Measurements from ENCODE around the gene NAT8L. TPM values are rescaled to one million over a fixed set of nuclear protein-coding genes. Genes with fewer than 3 reads are reported as not detected.

The NAT8L gene
- total RNA-seq, 1 experiment from 2014 or later = 13.9 TPM

GRCh38 chr4:2045518-2045951 lies 13.6 kb upstream of the NAT8L start:
- H3K9ac ChIP-seq (ENCODE audit: extremely low read depth, insufficient read length, low read length) = no peak overlapping the region
- H2BK5ac ChIP-seq (ENCODE audit: insufficient read length, low read length) = no peak overlapping the region
- H3T11ph ChIP-seq (ENCODE audit: low read length) = no peak overlapping the region
- H2BK15ac ChIP-seq (ENCODE audit: low read depth, low read length) = no peak overlapping the region
- no peak overlapping the region for H2AFZ ChIP-seq (ENCODE audit: low read length)
- Mint-ChIP-seq H3K9me3 (no peaks in the 10 kb centered on the region), H3K4me3 (no peak overlapping the region), H3K4me1 (no peaks in the 10 kb centered on the region), H3K36me3 (ENCODE audit: insufficient read depth in 1 of 3, low read depth in 3 of 3) (no peaks in the 10 kb centered on the region; a peak in 1 of 7 replicates), H3K27ac (no peak overlapping the region; a peak in 1 of 7 replicates), H3K27me3 (ENCODE audit: low read depth) (peaks cover 55% of the 10 kb centered on the region)
- H2BK20ac ChIP-seq (ENCODE audit: low read depth, low read length, poor library complexity, severe bottlenecking) = no peak overlapping the region
- H2AK5ac ChIP-seq (ENCODE audit: insufficient read length, low read length) = no peak overlapping the region
- H2BK12ac ChIP-seq (ENCODE audit: insufficient read length, low read depth, low read length) = no peak overlapping the region
- H4K8ac ChIP-seq (replicated peaks; ENCODE audit: insufficient read length, low read depth, low read length) = no peak overlapping the region
- H4K20me1 ChIP-seq (ENCODE audit: control insufficient read depth, insufficient read depth, insufficient read length) = no peaks in the 10 kb centered on the region
- no peak overlapping the region for H3K27ac ChIP-seq (ENCODE audit: insufficient read length, low read depth, low read length)
- no peak overlapping the region for H3K4me2 ChIP-seq (ENCODE audit: insufficient read depth, insufficient read length, low read length)
- H3K9me3 ChIP-seq (ENCODE audit: control insufficient read depth, low read depth, low read length) = no peaks in the 10 kb centered on the region
- DNase-seq = no peak
- H3K18ac ChIP-seq (ENCODE audit: insufficient read length, low read depth, low read length) = no peak overlapping the region
- TF ChIP-seq CTCF (conservative IDR thresholded peaks at IDR 0.05) = no peak
- peaks cover 12% of the 10 kb centered on the region for H3K23me2 ChIP-seq (ENCODE audit: insufficient read length, low read depth, low read length, poor library complexity, severe bottlenecking)
- no peak overlapping the region for H3K23ac ChIP-seq (ENCODE audit: insufficient read length, low read depth, low read length)
- H2BK120ac ChIP-seq (ENCODE audit: low read depth, low read length, poor library complexity, severe bottlenecking) = no peak overlapping the region
- H3K56ac ChIP-seq (ENCODE audit: insufficient read length, low read depth, low read length) = no peak overlapping the region
- H4K91ac ChIP-seq (ENCODE audit: insufficient read length, low read depth, low read length) = no peak overlapping the region
- no peaks in the 10 kb centered on the region for H3K79me2 ChIP-seq (ENCODE audit: insufficient read depth, low read length)
- no peak overlapping the region for H3K14ac ChIP-seq (ENCODE audit: insufficient read depth, low read length)
- H4K5ac ChIP-seq (ENCODE audit: insufficient read length, low read depth, low read length) = no peak overlapping the region
- H3K4ac ChIP-seq (ENCODE audit: low read depth, low read length) = no peak overlapping the region
- H3K79me1 ChIP-seq (ENCODE audit: insufficient read depth, low read depth, low read length, poor library complexity, severe bottlenecking) = no peaks in the 10 kb centered on the region
- no CpG with 5 or more reads among the region's 11 CpGs for WGBS (ENCODE audit: extremely low coverage, insufficient read length, low lambda C conversion rate)
- H3K4me1 ChIP-seq (ENCODE audit: insufficient read depth, low read length) = no peaks in the 10 kb centered on the region; the same call in 1 of the 2 replicates
- peaks cover 12% of the 10 kb centered on the region for H3K27me3 ChIP-seq (ENCODE audit: insufficient read depth, low read length)

Data from H9 (cell line).